HG02870 (cell line): ENCODE data around the gene CDSN.
"Not testable (repeated sequence)": the region's sequence is repeated elsewhere in the genome, so short reads cannot be mapped to it uniquely, and the experiment has no call there.

Source experiments
- ATAC-seq: cut with Tn5 transposase; IDR thresholded peaks from one replicate; pipeline ENCODE4 v1.9.1; 2021; ENCODE audit warnings: mild to moderate bottlenecking, moderate library complexity; ENCODE audit not compliant: unreplicated experiment

CDSN gene, protein sequence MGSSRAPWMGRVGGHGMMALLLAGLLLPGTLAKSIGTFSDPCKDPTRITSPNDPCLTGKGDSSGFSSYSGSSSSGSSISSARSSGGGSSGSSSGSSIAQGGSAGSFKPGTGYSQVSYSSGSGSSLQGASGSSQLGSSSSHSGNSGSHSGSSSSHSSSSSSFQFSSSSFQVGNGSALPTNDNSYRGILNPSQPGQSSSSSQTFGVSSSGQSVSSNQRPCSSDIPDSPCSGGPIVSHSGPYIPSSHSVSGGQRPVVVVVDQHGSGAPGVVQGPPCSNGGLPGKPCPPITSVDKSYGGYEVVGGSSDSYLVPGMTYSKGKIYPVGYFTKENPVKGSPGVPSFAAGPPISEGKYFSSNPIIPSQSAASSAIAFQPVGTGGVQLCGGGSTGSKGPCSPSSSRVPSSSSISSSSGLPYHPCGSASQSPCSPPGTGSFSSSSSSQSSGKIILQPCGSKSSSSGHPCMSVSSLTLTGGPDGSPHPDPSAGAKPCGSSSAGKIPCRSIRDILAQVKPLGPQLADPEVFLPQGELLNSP

DNA sequence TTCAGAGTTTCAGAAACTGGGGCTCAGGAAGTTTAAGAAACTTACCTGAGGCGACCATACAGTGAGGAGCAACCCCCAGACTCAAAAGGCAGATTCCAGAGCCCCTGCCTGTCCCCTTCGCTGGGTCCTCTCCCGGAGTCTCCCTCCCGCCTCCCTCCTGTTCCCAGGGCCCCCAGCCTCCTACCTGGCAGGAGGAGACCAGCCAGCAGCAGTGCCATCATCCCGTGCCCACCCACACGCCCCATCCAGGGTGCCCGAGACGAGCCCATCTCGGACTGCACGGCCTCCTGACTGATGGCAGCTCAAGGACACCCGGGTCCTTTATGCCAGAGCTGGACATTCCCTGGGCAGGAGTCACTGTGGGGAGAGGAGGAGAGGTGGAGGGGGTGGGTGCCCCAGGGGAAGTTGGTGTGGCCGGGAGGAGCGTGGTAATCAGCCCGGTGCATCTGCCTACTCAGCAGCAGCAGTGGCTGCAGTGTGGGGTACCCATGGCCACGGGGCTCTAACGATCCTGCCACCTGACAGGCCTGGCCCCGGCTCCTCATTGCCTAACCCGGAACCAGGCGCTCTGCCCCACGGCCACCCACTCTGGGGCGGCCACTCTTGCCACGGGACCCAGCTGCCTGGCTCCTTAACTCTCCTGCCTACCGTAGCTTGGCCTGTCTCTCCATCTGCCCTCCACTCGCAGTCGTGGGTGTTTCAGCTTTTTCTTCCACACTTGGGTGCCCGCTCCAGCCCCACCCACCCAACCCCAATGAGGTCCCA, at the start of gene CDSN:
Gene CDSN (minus strand): TSS at position 296 of the 765 bp plus-strand sequence. CDS start 27 bp downstream, at position 269.
- no peak for ATAC-seq

DNA sequence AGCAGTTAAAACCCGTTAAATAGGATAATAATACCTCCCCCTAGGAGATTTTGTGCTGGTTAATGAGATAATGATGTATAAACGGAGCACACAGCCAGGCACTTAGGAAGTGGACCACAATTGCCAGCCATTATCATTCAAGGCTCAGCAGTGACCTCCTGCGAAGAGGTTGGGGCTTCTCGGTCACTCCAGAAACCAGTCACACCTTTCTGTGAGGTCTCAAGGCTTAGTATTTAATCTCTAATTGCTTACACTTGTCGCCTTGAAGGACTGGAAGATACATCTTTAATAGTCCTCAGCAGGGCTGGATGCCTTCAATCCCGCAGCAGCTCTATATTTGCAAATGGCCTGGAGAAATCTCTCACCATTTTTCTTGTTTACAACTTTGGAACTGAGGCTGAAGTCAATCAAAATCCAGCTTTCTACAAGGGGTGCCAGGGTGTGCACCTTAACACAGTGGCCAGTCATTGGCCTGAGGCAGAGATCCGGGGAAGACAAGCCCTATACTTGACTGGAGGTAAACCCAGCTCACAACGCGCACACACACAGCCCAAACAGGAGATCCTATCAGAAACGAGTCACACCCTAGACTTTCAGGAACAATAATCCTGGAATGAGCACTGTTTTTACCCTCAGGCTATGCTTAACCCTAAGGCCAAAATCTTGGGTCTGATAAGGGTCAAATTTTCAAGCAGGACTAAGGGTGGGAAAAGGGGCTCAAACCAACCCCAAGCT, 49.0 kb upstream of the CDSN start:
- ATAC-seq: no peak

DNA sequence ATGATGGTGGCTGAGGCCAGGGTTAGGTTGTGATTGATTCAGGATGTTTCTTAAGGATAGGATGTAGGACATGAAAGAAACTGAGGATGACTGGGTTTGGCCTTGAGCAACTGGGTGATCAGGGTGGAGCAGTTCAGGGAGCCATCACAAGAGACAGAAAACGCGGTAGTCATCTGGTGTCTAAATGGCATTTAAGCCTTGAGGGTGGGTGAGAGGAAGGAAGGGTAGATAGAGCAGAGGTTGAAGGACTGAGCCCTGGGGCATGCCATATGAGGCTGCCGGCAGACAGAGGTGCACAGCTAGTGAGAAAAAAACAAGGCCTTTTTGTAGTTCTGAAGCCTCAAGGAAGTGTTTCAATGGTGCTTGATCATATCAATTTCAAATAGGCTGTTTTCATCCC, 48.4 kb upstream of the CDSN start:
- ATAC-seq: no peak

DNA sequence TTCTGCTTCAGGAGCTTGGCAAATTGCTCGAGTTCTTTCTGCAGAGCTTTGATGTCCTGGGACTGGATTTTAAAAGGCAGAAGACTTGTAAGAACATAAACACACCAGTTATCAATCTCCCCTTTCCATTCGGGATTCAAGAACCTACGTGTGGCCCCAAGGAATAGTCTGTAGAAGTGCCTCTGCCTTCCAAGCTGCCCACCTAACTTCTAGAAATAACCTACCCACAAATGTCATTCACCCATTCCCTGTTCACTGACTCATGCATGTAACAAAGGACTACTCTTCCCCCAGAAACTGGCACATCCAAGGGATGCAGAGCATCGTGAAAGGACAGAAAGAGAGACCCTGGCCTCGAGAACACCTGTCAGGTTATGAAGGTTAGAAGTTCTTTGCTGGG, 45.7 kb upstream of the CDSN start:
- no peak for ATAC-seq

DNA sequence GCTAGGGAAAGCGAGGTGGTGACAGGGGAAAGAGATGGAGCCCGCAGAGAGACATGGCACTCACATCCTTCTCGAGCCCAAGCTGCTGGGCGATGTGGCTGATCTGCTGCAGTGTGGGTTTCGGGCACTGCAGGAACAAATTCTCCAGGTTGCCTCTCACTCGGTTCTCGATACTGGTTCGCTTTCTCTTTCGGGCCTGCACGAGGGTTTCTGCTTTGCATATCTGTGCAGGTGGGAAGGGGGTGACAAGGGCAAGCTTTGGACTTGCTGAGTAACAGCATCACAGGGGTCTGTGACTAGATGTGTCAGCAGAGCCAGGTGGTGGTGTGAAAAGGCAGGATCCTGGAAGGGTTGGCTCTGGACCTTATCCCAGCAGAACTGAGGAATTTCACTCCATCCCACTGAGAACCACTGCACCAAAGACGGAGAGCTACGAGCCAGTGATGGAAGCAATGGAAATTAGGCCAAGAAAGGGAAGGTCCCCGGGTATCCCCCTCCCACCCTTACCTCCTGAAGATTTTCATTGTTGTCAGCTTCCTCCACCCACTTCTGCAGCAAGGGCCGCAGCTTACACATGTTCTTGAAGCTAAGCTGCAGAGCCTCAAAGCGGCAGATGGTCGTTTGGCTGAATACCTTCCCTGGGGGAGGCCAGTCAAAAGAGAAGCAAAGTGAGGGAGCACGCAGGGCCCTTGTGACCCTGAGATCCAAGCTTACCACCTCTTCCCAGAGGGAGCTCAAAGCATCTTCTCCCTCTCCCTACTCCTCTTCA, 45.0 kb upstream of the CDSN start:
- ATAC-seq: peak; percentile 68

DNA sequence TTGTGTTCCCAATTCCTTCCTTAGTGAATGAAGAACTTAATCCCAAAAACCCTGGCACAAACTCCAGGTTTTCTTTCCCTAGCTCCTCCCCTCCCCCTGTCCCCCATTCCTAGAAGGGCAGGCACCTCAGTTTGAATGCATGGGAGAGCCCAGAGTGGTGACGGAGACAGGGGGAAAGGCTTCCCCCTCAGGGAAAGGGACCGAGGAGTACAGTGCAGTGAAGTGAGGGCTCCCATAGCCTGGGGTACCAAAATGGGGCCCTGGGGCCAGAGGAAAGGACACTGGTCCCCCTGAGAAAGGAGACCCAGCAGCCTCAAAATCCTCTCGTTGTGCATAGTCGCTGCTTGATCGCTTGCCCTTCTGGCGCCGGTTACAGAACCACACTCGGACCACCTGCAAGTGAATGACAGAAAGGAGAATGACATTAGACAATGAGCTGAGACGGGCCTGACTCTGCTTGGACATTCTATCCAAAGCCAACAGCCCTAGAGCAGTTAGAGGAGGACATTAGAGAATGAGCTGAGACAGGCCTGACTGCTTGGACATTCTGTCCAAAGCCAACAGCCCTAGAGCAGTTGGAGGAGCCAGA, 44.3 kb upstream of the CDSN start:
- ATAC-seq: not testable (repeated sequence)

DNA sequence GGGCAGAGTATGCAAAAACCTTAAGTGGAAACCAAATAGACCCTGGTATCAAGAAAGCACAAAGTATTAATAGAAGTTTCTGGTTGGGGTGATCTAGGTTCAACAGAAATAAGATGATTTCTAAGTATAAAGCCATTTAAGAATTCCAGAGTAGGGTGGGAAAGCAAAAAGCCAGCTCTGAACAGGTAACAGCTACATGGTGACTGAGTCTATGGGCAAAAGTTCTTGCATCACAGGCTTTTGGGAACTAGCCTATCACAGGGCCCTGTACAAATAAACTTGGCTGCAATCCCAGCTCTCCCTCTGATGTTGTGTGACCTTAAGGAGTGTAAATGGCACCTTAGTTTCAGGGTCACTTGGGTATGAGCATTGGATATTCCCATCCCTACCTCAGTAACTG, 43.7 kb upstream of the CDSN start:
- ATAC-seq: no peak

DNA sequence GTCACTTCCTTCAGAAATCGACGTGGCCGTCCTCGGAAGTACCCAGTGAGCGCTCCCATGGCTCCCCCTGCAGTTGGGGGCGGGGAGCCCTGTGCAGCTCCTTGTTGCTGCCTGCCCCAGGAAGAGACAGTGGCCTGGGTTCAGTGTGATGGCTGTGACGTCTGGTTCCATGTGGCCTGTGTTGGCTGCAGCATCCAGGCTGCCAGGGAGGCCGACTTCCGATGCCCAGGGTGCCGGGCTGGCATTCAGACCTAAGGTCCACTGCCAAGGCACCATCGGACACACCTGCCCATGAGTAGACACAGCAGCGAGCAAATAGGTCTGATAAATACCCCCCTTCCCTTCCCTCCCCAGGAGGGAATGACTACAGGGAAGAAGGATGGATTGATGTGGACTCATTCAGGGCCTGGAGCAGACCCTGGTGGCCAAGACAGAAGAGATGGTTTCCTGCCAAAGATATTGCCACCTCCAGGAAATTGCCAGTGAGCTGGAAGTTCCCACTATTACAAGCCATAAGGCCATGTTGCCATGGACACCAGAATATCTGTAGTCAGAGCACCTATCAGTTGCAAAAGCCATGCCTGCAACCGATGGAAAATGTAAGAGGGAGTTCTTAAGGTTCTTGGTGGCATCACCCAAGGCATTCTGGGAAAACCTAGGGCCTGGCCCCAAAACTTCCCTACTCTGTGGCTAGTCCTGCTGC, 42.4 kb upstream of the CDSN start:
- no peak for ATAC-seq

DNA sequence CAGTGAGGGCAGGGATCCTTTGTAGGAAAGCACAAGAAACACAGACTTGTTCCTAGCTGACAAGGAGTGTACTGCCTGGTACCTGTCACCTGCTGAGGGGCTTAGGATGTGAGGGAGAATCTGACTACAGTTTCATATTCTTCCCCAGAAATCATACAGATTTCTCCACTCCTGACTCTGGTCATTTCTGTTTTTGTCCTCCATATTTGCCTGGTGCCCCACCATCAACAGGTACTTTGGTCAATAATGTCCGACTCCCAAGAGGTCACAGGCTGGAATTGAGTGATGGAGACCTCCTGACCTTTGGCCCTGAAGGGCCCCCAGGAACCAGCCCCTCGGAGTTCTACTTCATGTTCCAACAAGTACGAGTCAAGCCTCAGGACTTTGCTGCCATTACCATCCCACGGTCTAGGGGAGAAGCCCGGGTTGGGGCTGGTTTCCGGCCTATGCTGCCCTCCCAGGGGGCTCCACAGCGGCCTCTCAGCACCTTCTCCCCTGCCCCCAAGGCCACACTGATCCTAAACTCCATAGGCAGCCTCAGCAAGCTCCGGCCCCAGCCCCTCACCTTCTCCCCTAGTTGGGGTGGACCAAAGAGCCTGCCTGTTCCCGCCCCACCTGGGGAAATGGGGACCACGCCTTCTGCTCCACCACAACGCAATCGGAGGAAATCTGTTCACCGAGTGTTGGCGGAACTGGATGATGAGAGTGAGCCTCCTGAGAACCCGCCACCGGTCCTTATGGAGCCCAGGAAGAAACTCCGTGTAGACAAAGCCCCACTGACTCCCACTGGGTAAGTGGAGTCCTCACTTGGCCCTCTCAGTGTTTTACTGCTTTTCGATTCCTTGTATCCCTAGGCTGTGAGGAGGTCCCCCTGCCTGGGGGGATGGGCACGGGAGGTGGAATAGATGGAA, 41.2 kb upstream of the CDSN start:
- no peak for ATAC-seq

DNA sequence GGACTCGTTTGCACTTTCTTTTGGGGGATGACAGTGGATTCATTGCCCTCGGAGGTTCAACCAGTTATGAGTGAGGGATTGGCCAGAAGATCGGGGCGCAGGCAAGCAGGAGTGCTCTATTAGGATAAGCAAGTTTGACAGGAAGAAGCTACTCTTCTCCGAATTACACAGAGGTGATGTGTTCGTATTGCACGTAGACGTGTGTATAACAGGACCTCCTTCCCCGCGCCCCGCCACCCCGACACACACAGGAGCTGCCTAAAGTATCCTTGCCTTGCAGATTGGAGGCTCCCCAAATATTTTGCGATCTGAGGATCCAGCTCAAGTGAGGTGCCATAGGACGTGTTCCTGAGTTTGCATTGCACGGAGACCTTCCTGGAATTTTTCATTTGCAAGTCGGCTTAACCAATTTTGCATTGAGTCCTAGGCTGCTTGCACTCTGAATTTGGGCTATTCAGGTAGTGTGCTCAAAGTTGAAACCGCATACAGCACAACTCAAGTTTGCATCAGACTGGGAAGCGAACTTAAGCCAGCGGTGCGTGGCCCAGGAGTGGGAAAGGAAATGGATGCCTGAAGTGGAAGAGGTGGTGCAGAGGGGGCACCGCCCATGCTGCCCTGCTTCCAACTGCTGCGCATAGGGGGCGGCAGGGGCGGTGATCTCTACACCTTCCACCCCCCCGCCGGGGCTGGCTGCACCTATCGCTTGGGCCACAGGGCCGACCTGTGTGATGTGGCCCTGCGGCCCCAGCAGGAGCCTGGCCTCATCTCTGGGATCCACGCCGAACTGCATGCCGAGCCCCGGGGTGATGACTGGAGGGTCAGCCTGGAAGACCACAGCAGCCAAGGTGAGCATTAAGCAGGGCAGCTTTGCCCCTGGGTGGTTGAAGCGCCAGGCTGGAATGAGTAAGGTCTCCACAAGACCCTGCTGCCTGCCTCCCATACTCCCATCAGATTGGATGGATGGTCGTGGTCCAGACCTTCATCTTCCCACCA, 38.9 kb upstream of the CDSN start:
- no peak for ATAC-seq

DNA sequence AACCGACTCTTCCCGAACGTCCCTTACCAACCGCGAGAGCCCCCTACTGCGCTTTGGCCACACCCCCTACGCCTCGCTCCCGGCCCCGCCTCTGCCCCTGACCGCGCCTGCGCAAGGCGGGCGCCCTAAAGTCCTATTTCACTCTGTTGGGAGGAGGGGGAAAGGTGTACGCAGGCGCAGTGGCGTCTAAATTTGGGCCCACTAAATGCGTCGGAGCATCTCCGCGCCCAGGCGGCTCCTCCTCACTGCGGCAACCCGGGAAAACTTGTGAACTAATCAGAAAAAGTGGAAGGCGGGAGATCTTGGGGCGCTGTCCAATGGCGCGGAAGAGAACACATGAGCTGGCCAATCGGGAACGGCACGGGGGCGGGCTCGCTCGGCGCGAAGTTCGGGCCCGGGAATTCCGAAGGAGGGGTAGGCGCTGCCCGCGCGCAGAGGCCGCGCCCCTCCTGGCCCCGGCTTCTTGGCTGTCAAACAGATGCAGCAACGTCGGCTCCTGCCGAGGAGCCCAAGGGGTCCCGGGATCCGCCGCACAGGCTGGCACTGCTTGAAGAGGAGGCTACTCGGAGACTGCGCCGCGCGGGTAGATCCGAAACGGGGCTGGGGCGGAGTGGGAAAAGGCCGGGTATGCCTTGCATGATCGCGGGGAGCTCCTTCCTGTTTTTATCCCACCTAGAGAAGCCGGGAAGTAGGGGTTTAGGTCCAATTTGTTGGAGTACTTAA, 38.1 kb upstream of the CDSN start, which contains the start of gene TCF19:
Gene TCF19 (plus strand): TSS at position 450 of the 723 bp plus-strand sequence. CDS start 881 bp downstream, outside the sequence.
- peak; percentile 84 for ATAC-seq

DNA sequence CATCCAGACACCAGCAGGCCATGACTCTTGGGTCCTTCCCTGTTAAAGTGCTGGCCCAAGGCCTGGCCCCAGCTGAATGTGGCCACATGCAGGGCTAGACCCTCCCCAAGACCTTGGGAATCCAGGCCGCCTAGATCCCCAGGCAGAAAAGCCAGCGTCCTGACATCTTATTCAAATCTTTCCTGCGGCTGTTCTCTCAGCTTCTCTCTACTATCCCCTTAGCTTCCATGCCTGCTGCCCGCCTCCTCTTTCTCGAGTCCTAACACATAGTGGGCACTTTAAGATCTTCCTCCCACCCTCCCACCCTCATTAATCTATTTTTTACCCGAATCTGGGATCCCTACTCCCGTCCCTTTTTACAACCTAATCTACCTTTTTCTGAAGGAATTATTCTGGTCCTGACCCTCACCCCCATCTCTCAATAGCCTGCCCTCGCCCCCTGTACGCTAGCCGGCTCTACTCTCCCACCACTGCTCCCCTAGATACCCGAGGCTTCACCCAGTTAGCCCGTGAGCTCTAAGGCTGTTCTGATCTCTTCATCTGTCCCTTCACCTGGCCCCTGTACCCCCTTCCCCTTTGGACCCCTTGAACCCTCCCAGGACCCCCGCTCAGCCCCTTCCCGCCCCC, 37.4 kb upstream of the CDSN start, which contains the start of gene CCHCR1:
Gene CCHCR1 (minus strand): TSS at position 290 of the 627 bp plus-strand sequence. CDS start 202 bp downstream, at position 88.
- ATAC-seq: no peak

DNA sequence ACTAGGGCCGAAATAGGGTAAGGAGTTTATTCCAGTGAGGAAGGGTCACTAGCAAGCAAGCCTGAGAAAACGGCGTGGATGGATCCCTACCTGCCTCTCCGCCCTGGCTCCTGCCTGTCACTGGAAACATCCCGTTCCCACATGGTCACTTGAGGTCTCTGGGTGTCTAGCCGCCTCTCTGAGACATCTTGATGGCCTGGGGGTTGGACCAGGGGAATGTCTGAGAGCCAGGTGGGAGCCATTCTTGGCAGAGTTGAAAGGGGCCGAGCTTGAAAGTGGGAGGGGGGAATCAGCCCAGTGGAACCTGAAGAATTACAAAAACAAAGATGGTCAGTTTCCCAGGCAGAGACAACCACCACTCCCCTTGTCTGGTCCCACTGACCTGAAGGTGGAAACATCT, 36.4 kb upstream of the CDSN start:
- ATAC-seq: no peak

DNA sequence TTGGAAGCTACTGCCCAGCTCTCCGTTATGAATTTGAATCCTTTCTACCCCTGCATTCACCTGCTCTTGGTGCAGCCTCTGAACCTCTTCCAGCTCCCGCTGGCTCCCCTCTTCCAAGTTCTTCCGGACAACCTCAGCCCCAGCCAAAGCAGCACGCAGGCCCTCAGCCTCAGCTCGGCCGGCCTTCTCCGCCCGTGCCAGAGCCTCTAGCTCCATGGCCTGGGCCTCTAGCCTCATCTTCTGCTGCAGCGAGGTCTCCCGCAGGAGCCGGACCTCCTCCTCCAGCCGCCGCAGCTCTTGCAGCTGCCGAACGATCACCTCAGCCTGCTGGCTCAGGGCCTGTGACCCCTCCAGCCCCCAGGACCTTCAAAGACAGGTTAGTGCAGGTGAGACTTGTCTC, 34.2 kb upstream of the CDSN start:
- no peak for ATAC-seq

DNA sequence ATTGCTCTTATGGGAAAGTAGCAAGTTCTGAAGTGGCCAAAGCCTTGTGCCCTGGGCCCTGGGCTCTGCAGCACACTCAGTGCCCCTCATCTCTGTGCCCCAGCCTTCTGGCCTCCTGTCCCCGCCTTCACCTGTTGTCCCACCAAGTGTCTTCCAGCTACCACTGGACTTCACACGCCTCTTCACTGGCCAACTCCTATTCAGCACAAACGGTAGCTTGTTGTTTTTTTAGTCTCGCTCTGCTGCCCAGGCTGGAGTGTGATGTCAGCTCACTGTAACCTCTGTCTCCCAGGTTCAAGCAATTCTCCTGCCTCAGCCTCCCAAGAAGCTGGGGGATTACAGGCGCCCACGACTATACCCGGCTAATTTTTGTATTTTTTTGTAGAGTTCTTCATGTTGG, 32.5 kb upstream of the CDSN start:
- ATAC-seq: no peak
